ENCODE data around the gene KCNQ5.

The KCNQ5 gene

GRCh38 chr6:73078908-73079610 is 457.2 kb downstream of the KCNQ5 start:
- no peak for DNase-seq

- no peak for DNase-seq
Measured at GRCh38 chr6:73079611-73079955, 457.7 kb downstream of the KCNQ5 start.

- no peak for DNase-seq
Measured at GRCh38 chr6:73079978-73080377, 458.1 kb downstream of the KCNQ5 start.

GRCh38 chr6:73081955-73082354 is 460.1 kb downstream of the KCNQ5 start:
- no peak for DNase-seq

- DNase-seq = no peak
Measured at GRCh38 chr6:73083886-73084285, 462.0 kb downstream of the KCNQ5 start.

GRCh38 chr6:73085443-73085871 is 463.6 kb downstream of the KCNQ5 start:
- DNase-seq = no peak

GRCh38 chr6:73086726-73087125 is 464.9 kb downstream of the KCNQ5 start:
- no peak for DNase-seq

GRCh38 chr6:73088138-73088813 is 466.4 kb downstream of the KCNQ5 start:
- no peak for DNase-seq

GRCh38 chr6:73104921-73105320 is 483.1 kb downstream of the KCNQ5 start:
- no peak for DNase-seq

- DNase-seq = no peak
Measured at GRCh38 chr6:73107016-73107415, 485.2 kb downstream of the KCNQ5 start.

GRCh38 chr6:73108949-73109348 is 487.1 kb downstream of the KCNQ5 start:
- DNase-seq = no peak

- DNase-seq = no peak
Measured at GRCh38 chr6:73109659-73110058, 487.8 kb downstream of the KCNQ5 start.

- DNase-seq = no peak
Measured at GRCh38 chr6:73116330-73116729, 494.5 kb downstream of the KCNQ5 start.

- DNase-seq = no peak
Measured at GRCh38 chr6:73121421-73121993, 499.6 kb downstream of the KCNQ5 start.

- no peak for DNase-seq
Measured at GRCh38 chr6:73123632-73124329, 501.9 kb downstream of the KCNQ5 start.

GRCh38 chr6:73129653-73130443 is 508.0 kb downstream of the KCNQ5 start:
- DNase-seq = peak; percentile 73 to 75

- DNase-seq = no peak
Measured at GRCh38 chr6:73131706-73132105, 509.8 kb downstream of the KCNQ5 start.

GRCh38 chr6:73134588-73134987 is 512.7 kb downstream of the KCNQ5 start:
- peak in 1 of 2 donors; percentile 4 for DNase-seq

- no peak for DNase-seq
Measured at GRCh38 chr6:73139681-73140383, 518.0 kb downstream of the KCNQ5 start.

GRCh38 chr6:73143551-73143950 is 521.7 kb downstream of the KCNQ5 start:
- no peak for DNase-seq

GRCh38 chr6:73144516-73144915 is 522.7 kb downstream of the KCNQ5 start:
- no peak for DNase-seq

- no peak for DNase-seq
Measured at GRCh38 chr6:73145690-73146089, 523.8 kb downstream of the KCNQ5 start.

All from CD4-positive, alpha-beta T cell treated with Interleukin-1 beta for 1 hour (primary cell).